ENCODE measurements around the gene EEA1. TPM values are rescaled to one million over a fixed set of nuclear protein-coding genes. Genes with fewer than 3 reads are reported as not detected.
A peak's percentile ranks its signal among the peaks of the same experiment; 100 is the strongest.

The EEA1 gene
- polyA plus RNA-seq, 2 of the 4 experiments (the other 2 are of a cell fraction): 6.6 to 8.1 TPM

DNA sequence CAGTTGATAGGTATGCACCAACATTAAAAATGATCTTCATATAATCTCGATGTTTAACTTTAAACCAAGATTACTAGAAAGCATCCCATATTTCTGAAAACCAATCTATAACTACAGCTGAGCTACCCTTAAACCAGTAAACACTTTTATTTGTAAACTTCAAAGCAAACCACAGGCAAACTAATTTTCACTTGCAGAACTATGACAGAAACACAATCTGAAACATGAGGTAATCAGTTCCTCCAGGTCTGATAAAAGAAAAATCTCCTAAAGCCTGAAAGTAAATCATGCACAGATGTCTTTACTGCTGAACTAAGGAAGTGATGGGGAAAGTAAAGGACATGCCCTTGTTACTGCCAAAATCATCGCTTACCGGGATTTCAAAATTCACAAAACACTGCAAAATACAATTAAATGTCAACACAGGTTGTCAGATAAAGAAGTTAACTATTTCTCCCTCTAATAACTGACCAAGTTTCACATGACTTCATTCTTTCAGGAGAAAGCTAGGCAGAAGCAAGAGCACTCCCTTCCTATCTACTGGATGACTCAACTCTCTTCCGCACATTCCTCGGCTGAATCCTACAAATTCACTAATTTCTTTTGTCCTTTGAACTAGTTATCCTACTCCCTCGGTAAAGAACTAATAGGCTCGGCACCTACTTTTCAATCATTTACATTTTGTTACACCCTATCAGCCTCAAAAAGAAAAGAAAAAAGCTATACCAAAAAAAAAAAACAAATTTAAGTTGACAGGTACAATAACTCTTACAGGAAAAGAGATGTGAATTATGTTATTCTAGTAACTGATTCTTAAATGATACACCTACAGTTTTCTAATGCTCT lies 1.4 kb downstream of the EEA1 start:
- DNase-seq (ENCODE audit: low read depth in 1 of 2, low spot score in 1 of 2) (peak; percentile 45 to 46), ATAC-seq (no peak), FAIRE-seq (no peak)
- H3K9me3 ChIP-seq: no peaks in the 10 kb centered on the region
- CTCF ChIA-PET: interaction anchor here (0.6 to 2.2 kb wide), 15 partner anchors 16 to 529 kb away, joined by 3 to 9 read pairs (median 4); no protein-coding TSS in a partner anchor
- peak overlapping the region; percentile 90 for H3K4me2 ChIP-seq
- peak overlapping the region; percentile 91 to 99 for H3K27ac ChIP-seq
- H3K4me3 ChIP-seq: peak overlapping the region; percentile 86
- TF ChIP-seq CEBPB (IDR thresholded peaks at IDR 0.05) (0 out of 4 replicates have a peak, but pooled peaks of 1 of the 2 experiments have one; percentile 15), FOSL2 (IDR thresholded peaks at IDR 0.05) (no peak), FOSL2 (CRISPR knock-in tag; IDR thresholded peaks at IDR 0.05) (peak; percentile 52), POLR2AphosphoS2 (conservative IDR thresholded peaks at IDR 0.05; ENCODE audit: low read length) (no peak)
- 27% methylated on average over 7 of the region's 7 CpGs for WGBS (ENCODE audit: missing lambda C conversion rate)
- H3K4me1 ChIP-seq: peaks cover 23% of the 10 kb centered on the region
- POLR2A ChIA-PET: interaction anchor here (1.1 to 4.5 kb wide), 3 partner anchors 28 to 782 kb away, joined by 3 to 36 read pairs (median 6); partner anchors contain the start of gene BTG1

- ChIA-PET POLR2A (interaction anchor here (1.1 to 4.5 kb wide), 3 partner anchors 28 to 781 kb away, joined by 3 to 36 read pairs (median 6); partner anchors contain the start of gene BTG1), CTCF (interaction anchor here (0.6 to 2.2 kb wide), 17 partner anchors 16 to 530 kb away, joined by 3 to 9 read pairs (median 4); no protein-coding TSS in a partner anchor)
- ATAC-seq: peak; percentile 4 to 12; a peak in 2 of 6 replicates
- TF ChIP-seq ESRRA (IDR thresholded peaks at IDR 0.05; ENCODE audit: borderline replicate concordance, low read length) (no peak), SMC3 (IDR thresholded peaks at IDR 0.05) (peak; percentile 30; the same call in 1 of the 3 replicates), POLR2AphosphoS2 (conservative IDR thresholded peaks at IDR 0.05; ENCODE audit: low read length) (no peak), RAD21 (conservative IDR thresholded peaks at IDR 0.05 in 1 of 2, IDR thresholded peaks at IDR 0.05 in 1 of 2) (peak; percentile 48 to 63; a peak in 4 of 5 replicates)
- TF ChIP-seq, protein P1, sequence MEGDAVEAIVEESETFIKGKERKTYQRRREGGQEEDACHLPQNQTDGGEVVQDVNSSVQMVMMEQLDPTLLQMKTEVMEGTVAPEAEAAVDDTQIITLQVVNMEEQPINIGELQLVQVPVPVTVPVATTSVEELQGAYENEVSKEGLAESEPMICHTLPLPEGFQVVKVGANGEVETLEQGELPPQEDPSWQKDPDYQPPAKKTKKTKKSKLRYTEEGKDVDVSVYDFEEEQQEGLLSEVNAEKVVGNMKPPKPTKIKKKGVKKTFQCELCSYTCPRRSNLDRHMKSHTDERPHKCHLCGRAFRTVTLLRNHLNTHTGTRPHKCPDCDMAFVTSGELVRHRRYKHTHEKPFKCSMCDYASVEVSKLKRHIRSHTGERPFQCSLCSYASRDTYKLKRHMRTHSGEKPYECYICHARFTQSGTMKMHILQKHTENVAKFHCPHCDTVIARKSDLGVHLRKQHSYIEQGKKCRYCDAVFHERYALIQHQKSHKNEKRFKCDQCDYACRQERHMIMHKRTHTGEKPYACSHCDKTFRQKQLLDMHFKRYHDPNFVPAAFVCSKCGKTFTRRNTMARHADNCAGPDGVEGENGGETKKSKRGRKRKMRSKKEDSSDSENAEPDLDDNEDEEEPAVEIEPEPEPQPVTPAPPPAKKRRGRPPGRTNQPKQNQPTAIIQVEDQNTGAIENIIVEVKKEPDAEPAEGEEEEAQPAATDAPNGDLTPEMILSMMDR (IDR thresholded peaks at IDR 0.05): peak; percentile 35; the same call in 2 of the 3 replicates
- DNase-seq (ENCODE audit: low read depth in 1 of 2, low spot score in 1 of 2): peak in 1 of 2 experiments; percentile 59
- 28% methylated on average over 4 of the region's 4 CpGs for WGBS (ENCODE audit: missing lambda C conversion rate)
- peak overlapping the region; percentile 90 for H3K4me2 ChIP-seq
- H3K27ac ChIP-seq: peak overlapping the region in 1 of 2 experiments; percentile 99; a peak in 3 of 6 replicates
- FAIRE-seq: no peak
- no peaks in the 10 kb centered on the region for H3K9me3 ChIP-seq
- peak overlapping the region; percentile 86; the same call in 2 of the 3 replicates for H3K4me3 ChIP-seq
- peaks cover 23% of the 10 kb centered on the region for H3K4me1 ChIP-seq
These were observed 2.0 kb downstream of the EEA1 start for GRCh38 chr12:92927055-92927435.

DNA sequence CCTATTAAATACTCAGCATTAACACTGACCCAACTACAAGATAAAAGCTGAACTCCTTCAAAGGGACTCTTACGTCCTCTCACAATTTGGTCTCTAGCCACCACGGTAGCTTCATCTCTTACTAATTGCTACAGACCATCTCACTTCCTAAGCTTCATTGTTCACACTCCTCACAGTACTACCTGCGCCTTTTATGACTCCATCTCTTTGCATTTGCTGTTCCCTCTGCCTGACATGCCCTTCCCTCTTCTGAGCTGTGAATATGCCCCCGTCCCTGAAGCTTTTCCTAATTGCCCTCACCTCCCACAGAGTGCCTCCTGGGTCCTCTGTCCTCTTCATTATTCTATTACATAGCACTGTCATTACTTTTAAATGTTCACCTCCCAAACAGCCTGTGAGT lies 2.5 kb downstream of the EEA1 start:
- peaks cover 23% of the 10 kb centered on the region for H3K4me1 ChIP-seq
- no peak for TF ChIP-seq SREBF2 (IDR thresholded peaks at IDR 0.05)
- TF ChIP-seq EP300 (IDR thresholded peaks at IDR 0.05): no peak
- TF ChIP-seq, protein P2, sequence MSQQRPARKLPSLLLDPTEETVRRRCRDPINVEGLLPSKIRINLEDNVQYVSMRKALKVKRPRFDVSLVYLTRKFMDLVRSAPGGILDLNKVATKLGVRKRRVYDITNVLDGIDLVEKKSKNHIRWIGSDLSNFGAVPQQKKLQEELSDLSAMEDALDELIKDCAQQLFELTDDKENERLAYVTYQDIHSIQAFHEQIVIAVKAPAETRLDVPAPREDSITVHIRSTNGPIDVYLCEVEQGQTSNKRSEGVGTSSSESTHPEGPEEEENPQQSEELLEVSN (IDR thresholded peaks at IDR 0.05; ENCODE audit: borderline replicate concordance, low read depth): no peak
- no peak for TF ChIP-seq CHD2 (IDR thresholded peaks at IDR 0.05; ENCODE audit: low read length, partially characterized antibody)
- TF ChIP-seq NPAS2 (CRISPR knock-in tag; IDR thresholded peaks at IDR 0.05; ENCODE audit: borderline replicate concordance): no peak
- no peak for TF ChIP-seq CHD4 (IDR thresholded peaks at IDR 0.05; ENCODE audit: borderline replicate concordance)
- TF ChIP-seq FOSL2 (IDR thresholded peaks at IDR 0.05): no peak
- no peak for TF ChIP-seq FOSL2 (CRISPR knock-in tag; IDR thresholded peaks at IDR 0.05)
- no peak for TF ChIP-seq CBX8 (IDR thresholded peaks at IDR 0.05)
- no peak for TF ChIP-seq HOXB13 (CRISPR knock-in tag; IDR thresholded peaks at IDR 0.05; ENCODE audit: low read depth)
- TF ChIP-seq ZFP36 (IDR thresholded peaks at IDR 0.05; ENCODE audit: borderline replicate concordance, partially characterized antibody): no peak
- no peak for TF ChIP-seq KDM1A (IDR thresholded peaks at IDR 0.05; ENCODE audit: low read depth)
- TF ChIP-seq TP53 (CRISPR knock-in tag; IDR thresholded peaks at IDR 0.05): no peak
- TF ChIP-seq EHF (CRISPR knock-in tag; IDR thresholded peaks at IDR 0.05): no peak
- peak overlapping the region; percentile 90 for H3K4me2 ChIP-seq
- no peaks in the 10 kb centered on the region for H3K9me3 ChIP-seq
- ChIA-PET CTCF (interaction anchor here (0.6 to 2.2 kb wide), 14 partner anchors 15 to 530 kb away, joined by 3 to 9 read pairs (median 4); no protein-coding TSS in a partner anchor), POLR2A (interaction anchor here (1.1 to 4.5 kb wide), 2 partner anchors 27 to 781 kb away, joined by 3 to 36 read pairs; partner anchors contain the start of gene BTG1)
- 84% methylated on average over 4 of the region's 4 CpGs for WGBS (ENCODE audit: missing lambda C conversion rate)
- FAIRE-seq (no peak), DNase-seq (ENCODE audit: low read depth in 1 of 2, low spot score in 1 of 2) (no peak), ATAC-seq (no peak)
- H3K4me3 ChIP-seq: no peak overlapping the region
- peak overlapping the region in 1 of 2 experiments; percentile 99; a peak in 2 of 6 replicates for H3K27ac ChIP-seq

Measured in A549 (cell line).